Keratinocyte (primary cell): ENCODE data around the gene SLC35G1.

Source experiments
- CTCF ChIP-seq, 3 experiments: IDR thresholded peaks in 1 of 3; conservative IDR thresholded peaks in 1 of 3; optimal IDR thresholded peaks in 1 of 3; 2 replicates in 2 of 3; 3 replicates in 1 of 3; pipeline versions ENCODE3 to v1.5.1; 2011; ENCODE audit warnings: low read length in 3 of 3, mild to moderate bottlenecking in 3 of 3, moderate library complexity in 2 of 3, control low read depth in 1 of 3, inconsistent platforms in 1 of 3; ENCODE audit not compliant: insufficient read depth in 2 of 3; ENCODE audit errors: extremely low read depth in 1 of 3
- EZH2 ChIP-seq: IDR thresholded peaks from one replicate; pipeline ENCODE4 v1.6.1; 2012; ENCODE audit warnings: inconsistent platforms, mild to moderate bottlenecking, low read length, moderate library complexity

- TF ChIP-seq CTCF (optimal IDR thresholded peaks at IDR 0.05 in 1 of 3, IDR thresholded peaks at IDR 0.05 in 1 of 3, conservative IDR thresholded peaks at IDR 0.05 in 1 of 3; ENCODE audit: extremely low read depth in 1 of 3, insufficient read depth in 2 of 3, low read length in 3 of 3) (no peak), EZH2 (no peak)
Observed at GRCh38 chr10:93945819-93946218, 52.0 kb downstream of the SLC35G1 start.
